ENCODE measurements around the gene PURB. TPM values are rescaled to one million over a fixed set of nuclear protein-coding genes. Genes with fewer than 3 reads are reported as not detected.
A peak's percentile ranks its signal among the peaks of the same experiment; 100 is the strongest.
"Not testable (repeated sequence)": the region's sequence is repeated elsewhere in the genome, so short reads cannot be mapped to it uniquely, and the experiment has no call there.

Gene PURB
- total RNA-seq, 1 donor, result 27.2 TPM

GRCh38 chr7:44847509-44847919, 37.8 kb downstream of the PURB start:
- peak overlapping the region; percentile 84 for H3K4me3 ChIP-seq (ENCODE audit: low read depth, low read length)
- peak; percentile 76 for TF ChIP-seq CTCF (IDR thresholded peaks at IDR 0.05; ENCODE audit: insufficient read depth, low read length)
- peak; percentile 81 for DNase-seq (ENCODE audit: low read depth)

GRCh38 chr7:44846816-44847508, 38.4 kb downstream of the PURB start:
- peak overlapping the region; percentile 84 for H3K4me3 ChIP-seq (ENCODE audit: low read depth, low read length)
- DNase-seq (ENCODE audit: low read depth), result no peak
- TF ChIP-seq CTCF (IDR thresholded peaks at IDR 0.05; ENCODE audit: insufficient read depth, low read length), result no peak

- peak overlapping the region; percentile 84 for H3K4me3 ChIP-seq (ENCODE audit: low read depth, low read length)
Measured at GRCh38 chr7:44846390-44846789, 38.9 kb downstream of the PURB start.

GRCh38 chr7:44845451-44845850, 39.9 kb downstream of the PURB start:
- no peak for TF ChIP-seq CTCF (IDR thresholded peaks at IDR 0.05; ENCODE audit: insufficient read depth, low read length)
- no peak overlapping the region for H3K4me3 ChIP-seq (ENCODE audit: low read depth, low read length)

More at GRCh38 chr7:44846390-44846789, 38.9 kb downstream of the PURB start:
- not testable (repeated sequence) for DNase-seq (ENCODE audit: low read depth)

GRCh38 chr7:44843440-44843839, 41.9 kb downstream of the PURB start:
- not testable (repeated sequence) for H3K4me3 ChIP-seq (ENCODE audit: low read depth, low read length); DNase-seq (ENCODE audit: low read depth)

More at GRCh38 chr7:44845451-44845850, 39.9 kb downstream of the PURB start:
- no peak for DNase-seq (ENCODE audit: low read depth)

GRCh38 chr7:44842675-44843074, 42.7 kb downstream of the PURB start:
- H3K4me3 ChIP-seq (ENCODE audit: low read depth, low read length), result not testable (repeated sequence)

GRCh38 chr7:44838751-44839150, 46.6 kb downstream of the PURB start:
- no peak overlapping the region for H3K4me3 ChIP-seq (ENCODE audit: low read depth, low read length)
- no peak for TF ChIP-seq CTCF (IDR thresholded peaks at IDR 0.05; ENCODE audit: insufficient read depth, low read length)
- DNase-seq (ENCODE audit: low read depth), result no peak

More at GRCh38 chr7:44842675-44843074, 42.7 kb downstream of the PURB start:
- DNase-seq (ENCODE audit: low read depth), result peak; percentile 37

GRCh38 chr7:44827567-44827966, 57.8 kb downstream of the PURB start:
- TF ChIP-seq CTCF (IDR thresholded peaks at IDR 0.05; ENCODE audit: insufficient read depth, low read length), result no peak
- no peak for DNase-seq (ENCODE audit: low read depth)
- no peak overlapping the region for H3K4me3 ChIP-seq (ENCODE audit: low read depth, low read length)

Other genes starting within 250 kb of the PURB start
- 2.9 and 18.3 TPM in 2 replicates for gene ZMIZ2, start 136.7 kb downstream of the PURB start, total RNA-seq (ENCODE audit: low replicate concordance)
- 1,562 and 2,915 TPM in 2 replicates for gene PPIA, start 88.8 kb downstream of the PURB start, total RNA-seq (ENCODE audit: low replicate concordance)
- gene H2AZ2, start 37.4 kb downstream of the PURB start, total RNA-seq (ENCODE audit: low replicate concordance), result 69.1 and 122 TPM in 2 replicates
- gene MYO1G, start 93.5 kb upstream of the PURB start, total RNA-seq (ENCODE audit: low replicate concordance), result 0.09 TPM in 1 of 2 replicates, not detected in the other
- gene CCM2, start 114.7 kb upstream of the PURB start, total RNA-seq (ENCODE audit: low replicate concordance), result 20.0 and 42.9 TPM in 2 replicates
- gene NACAD, start 203.4 kb upstream of the PURB start, total RNA-seq (ENCODE audit: low replicate concordance), result 3.6 and 5.5 TPM in 2 replicates
- gene TBRG4, start 226.2 kb upstream of the PURB start, total RNA-seq (ENCODE audit: low replicate concordance), result 19.6 and 46.6 TPM in 2 replicates

All from fibroblast of the aortic adventitia (primary cell).